ENCODE data around the gene ATP5PB. TPM values are rescaled to one million over a fixed set of nuclear protein-coding genes. Genes with fewer than 3 reads are reported as not detected.

Gene ATP5PB
- total RNA-seq, 1 experiment from 2014 or later, result 323 TPM

DNA sequence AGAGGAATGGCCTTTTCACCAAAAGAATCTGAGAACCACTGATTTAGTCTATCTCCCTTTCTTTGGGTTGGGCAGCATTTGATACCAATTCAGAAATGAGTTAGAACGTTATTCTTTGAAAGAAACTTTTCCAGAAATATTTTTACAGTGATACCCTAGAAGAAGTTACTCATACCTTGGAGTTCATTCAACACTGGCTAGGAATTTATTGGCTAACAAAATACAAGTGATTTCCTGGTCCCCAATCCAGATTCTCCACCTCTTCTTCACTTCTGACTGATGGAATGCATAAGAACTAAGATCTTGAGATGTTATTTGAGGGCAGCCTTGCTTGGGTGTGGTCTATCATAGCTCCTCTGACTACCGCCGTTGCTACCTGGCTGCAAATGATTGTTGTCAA is 33.9 kb downstream of the ATP5PB start (continued):
- no peak for TF ChIP-seq YY1 (IDR thresholded peaks at IDR 0.05; ENCODE audit: extremely low read depth, insufficient replicate concordance, low read depth, low read length)
- TF ChIP-seq JUND (IDR thresholded peaks at IDR 0.05), result no peak
- TF ChIP-seq POLR2AphosphoS5 (IDR thresholded peaks at IDR 0.05; ENCODE audit: low read depth, low read length), result no peak

DNA sequence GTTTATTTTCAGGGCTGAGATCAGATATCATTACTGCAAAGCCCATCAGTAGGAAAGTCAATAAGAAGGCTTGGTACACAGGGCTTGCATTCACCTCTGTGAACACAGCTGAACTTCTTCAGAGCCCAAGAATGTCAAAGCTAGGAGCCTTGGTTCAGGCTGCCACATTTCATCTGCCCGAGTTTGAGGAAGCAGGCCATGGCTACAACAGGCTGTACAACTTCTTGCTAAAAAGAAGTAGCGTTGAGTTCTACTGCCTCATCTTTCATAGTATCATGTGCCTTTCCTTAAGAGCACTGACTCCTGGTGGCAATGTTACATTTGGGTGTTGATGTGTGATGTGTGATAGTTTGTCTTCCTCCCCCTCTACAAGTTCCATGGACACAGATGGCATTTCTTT is 34.6 kb downstream of the ATP5PB start:
- TF ChIP-seq MAX (IDR thresholded peaks at IDR 0.05) (no peak), ZBTB33 (IDR thresholded peaks at IDR 0.05; ENCODE audit: extremely low read depth, insufficient replicate concordance, low read length) (no peak), EGR1 (IDR thresholded peaks at IDR 0.05; ENCODE audit: low read depth) (no peak), POLR2A (IDR thresholded peaks at IDR 0.05; ENCODE audit: borderline replicate concordance, extremely low read depth, insufficient read depth, insufficient read length) (no peak), FOSL1 (IDR thresholded peaks at IDR 0.05; ENCODE audit: low read depth) (no peak)
- H4K20me1 ChIP-seq (ENCODE audit: insufficient read depth), result no peaks in the 10 kb centered on the region
- no peaks in the 10 kb centered on the region for H3K27me3 ChIP-seq (ENCODE audit: insufficient read depth, low read length)
- no peak for ATAC-seq
- no peak overlapping the region for H3K27ac ChIP-seq (ENCODE audit: low read depth, low read length)
- intact Hi-C loops (cut with micrococcal nuclease), result loop anchor here (5.0 kb wide), 2 partner anchors 283 to 508 kb away; no protein-coding TSS in a partner anchor
- H3K36me3 ChIP-seq (ENCODE audit: control insufficient read depth in 1 of 2, insufficient read depth in 2 of 2, low read length in 2 of 2), result no peaks in the 10 kb centered on the region
- DNase-seq (ENCODE audit: low read depth, low spot score), result no peak
- POLR2A ChIA-PET, result no interaction called here
- H3K4me2 ChIP-seq (ENCODE audit: low read length), result no peak overlapping the region
- no peaks in the 10 kb centered on the region for H3K9me3 ChIP-seq (ENCODE audit: control insufficient read depth in 1 of 2, insufficient read depth in 1 of 2, low read depth in 1 of 2, low read length in 2 of 2)
- no peak overlapping the region for H3K9ac ChIP-seq (ENCODE audit: low read length)
- BruUV-seq (replicated peaks), result no TSS peak
- CTCF ChIA-PET, result no interaction called here
- RAD21 ChIA-PET (ENCODE audit: low non-redundant PET in 1 of 2, low total read pairs in 2 of 2, uncharacterized antibody in 2 of 2, unreplicated experiment in 2 of 2), result no interaction called here
- no peak overlapping the region for H3K4me3 ChIP-seq (replicated peaks in 1 of 2; ENCODE audit: low read depth in 1 of 2, low read length in 2 of 2)
- no peaks in the 10 kb centered on the region for H3K79me2 ChIP-seq (ENCODE audit: insufficient read depth, low read length)
- H3K4me1 ChIP-seq (ENCODE audit: control insufficient read depth in 1 of 2, insufficient read depth in 2 of 2, low read length in 2 of 2), result no peaks in the 10 kb centered on the region
- H2AFZ ChIP-seq (ENCODE audit: low read depth, low read length, poor library complexity, severe bottlenecking), result no peak overlapping the region
- H3K9me2 ChIP-seq (ENCODE audit: insufficient read depth), result no peaks in the 10 kb centered on the region

Data from HCT116 (cell line).